ENCODE data around the gene STEEP1.

STEEP1 gene

DNA sequence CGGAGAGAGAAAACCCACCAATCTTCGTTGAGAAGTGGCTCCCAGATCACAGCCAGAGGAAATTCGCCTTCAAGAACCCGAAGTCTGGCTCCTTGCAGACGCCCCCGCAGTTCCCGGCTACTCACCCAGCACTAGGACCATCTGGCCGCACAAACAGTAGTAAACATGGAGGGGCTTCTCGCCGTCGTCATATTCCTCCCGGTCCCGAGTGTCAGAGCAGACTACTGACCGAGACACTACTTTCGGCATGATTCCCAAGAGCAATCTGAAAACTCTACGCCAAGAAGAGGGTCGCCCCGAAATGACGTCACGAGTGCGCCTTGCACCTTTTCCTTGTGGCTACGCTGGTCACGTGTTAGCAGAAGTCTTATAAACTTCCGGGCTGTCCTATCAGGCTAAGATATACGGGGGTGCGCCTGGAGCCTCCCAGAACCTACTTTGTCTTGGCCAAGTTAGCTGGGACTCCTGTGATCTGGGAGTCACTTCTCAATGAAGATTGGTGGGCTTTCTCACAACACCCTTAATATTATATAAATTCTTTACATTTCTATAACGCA lies at the start of gene STEEP1:
TSS of gene STEEP1 (minus strand) at position 303 of the 557 bp plus-strand sequence. CDS start at position 249, 54 bp downstream.
- DNase-seq: peak; percentile 76

- DNase-seq: no peak
These were observed 49.6 kb upstream of the STEEP1 start for GRCh38 chrX:119614776-119615175.

GRCh38 chrX:119607018-119607389 lies 41.8 kb upstream of the STEEP1 start:
- no peak for DNase-seq

DNA sequence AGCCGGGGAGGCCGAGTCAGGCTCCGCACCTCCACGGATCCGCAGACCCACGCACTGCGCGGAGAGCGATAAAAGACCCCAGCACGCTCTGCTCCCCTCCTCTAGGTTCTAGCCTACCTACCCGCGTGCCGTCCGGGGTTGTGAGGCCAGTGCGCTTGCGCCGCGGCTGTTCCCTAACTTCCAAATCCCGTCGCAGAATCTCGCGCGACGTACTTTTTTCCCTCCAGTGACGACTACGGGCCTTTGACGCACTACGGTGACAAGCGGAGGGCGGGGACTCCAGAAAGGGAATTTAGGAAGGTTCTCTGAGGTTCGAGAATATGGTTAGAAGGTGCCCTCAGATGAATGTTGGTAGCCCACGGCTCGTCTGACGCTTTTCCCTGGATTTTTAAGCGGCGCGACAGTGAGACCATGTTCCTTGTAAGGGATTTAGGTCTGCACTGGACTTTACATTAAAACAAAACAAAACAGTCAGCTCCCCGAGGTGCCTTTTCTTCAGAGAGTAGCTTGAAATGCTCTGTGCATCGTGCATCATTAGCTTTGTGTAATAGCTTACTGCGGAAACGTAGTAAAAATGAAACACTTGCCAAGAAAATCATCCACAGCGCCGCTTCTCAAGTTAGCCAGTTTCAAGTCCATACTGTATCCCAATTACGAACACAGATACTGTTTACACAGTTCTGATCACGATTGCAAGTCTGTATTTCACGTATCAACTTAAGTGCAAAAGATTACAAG lies 41.2 kb upstream of the STEEP1 start, which contains the start of gene NKRF:
TSS of gene NKRF (minus strand) at position 145 of the 738 bp plus-strand sequence.
- DNase-seq: peak; percentile 78

DNA sequence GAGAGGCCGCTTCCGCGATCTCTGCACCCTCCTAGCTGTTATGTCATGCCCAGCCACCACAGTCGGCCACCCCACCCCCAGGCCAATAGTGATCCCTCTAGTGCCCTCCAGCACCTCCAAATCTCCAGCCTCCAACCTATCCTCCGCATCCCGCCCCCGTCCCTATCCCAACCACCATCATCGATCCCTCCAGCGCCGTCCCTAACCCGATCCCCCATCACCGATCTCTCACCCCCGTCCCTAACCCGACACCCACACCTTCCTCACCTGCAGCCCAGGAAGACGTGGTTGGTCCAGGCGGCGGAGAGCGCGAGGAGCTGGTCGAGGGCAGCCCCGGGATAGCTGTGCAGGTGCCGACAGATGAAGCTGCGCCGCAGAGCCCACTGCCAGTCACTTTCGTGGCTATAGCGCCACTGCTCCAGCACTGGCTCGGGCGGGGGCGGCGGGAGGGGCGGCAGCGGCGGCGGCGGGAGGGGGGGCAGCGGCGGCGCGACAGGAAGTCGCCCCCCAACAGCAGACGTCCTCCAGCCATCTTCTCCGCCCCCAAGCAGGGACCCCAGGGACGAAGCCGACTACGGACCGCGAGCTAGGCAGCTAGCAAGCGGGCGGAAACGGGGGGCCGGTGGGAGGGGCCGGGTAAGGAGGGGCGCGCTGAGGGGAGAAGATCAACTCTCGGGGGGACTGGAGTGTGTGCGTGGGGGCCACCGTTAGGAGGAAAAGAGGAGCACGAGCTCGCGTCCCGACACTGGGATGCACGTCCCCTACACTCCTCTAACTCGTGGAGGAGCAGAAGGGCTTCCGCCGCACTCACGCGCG lies 40.5 kb upstream of the STEEP1 start:
- no peak for DNase-seq

DNA sequence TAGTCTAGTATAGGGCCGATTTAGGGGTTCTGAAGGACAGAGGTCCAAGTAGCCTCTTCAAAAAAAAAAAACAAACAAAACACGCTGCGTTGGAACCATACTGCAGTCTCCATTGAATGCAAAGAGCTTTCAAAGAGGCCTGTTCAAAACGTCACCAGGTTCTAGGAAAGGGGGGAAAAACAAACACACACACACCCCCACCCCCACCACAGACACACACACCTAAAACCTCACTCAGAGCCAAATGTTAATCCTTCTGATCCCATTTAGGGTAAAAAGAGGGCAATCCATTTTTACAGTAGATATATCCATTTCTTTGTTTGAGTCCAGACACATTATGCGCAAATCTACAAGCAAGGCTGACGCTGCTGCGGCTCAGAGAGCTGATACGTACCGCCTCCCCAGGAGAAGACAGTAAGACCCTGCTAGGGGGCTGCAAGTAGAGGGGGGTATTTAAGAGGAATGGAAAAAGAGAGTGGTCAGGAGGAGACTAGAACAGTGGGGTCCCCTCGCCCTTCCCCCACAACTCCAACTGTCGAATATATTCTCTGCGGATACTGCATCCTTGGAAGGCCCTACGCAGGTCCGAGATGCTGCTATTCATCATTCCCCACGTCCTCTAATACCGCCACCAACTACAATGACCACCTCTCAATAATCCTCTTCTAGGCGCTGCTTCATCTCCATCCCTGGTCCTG lies 39.7 kb upstream of the STEEP1 start:
- DNase-seq: no peak

- no peak for DNase-seq
These were observed 37.6 kb upstream of the STEEP1 start for GRCh38 chrX:119602701-119603255.

- no peak for DNase-seq
These were observed 24.6 kb upstream of the STEEP1 start for GRCh38 chrX:119589810-119590209.

DNA sequence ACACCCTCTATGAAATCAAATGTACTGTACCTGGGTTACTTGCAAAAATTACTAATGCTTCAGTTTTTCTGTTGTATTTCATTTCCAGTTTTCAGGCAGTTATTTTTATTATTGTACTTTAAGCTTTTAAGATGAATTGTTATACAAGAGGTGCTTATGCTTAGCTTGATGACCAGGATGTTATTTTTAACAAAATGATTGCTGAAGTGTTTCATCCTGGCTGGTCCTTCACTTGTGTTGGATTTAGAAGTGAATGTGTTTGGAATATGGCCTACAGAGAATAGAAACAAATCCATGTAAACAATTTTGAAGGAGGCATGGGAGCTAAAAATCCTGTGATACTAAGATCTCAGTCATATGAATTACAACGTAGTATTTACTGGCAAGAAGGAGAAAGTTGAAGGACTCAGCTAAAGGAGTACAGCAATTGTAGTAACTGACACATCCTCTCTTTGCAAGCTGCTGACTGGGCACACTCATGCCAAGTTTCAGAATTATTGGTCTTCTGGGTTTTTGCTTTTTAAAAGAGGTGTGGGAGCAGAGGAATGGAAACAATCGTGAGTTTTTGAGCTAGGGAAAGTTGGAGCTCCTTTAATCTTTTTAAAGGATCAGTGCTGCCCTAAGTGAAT lies 18.3 kb upstream of the STEEP1 start:
- DNase-seq: no peak

GRCh38 chrX:119579414-119579813 lies 14.2 kb upstream of the STEEP1 start:
- DNase-seq: no peak

DNA sequence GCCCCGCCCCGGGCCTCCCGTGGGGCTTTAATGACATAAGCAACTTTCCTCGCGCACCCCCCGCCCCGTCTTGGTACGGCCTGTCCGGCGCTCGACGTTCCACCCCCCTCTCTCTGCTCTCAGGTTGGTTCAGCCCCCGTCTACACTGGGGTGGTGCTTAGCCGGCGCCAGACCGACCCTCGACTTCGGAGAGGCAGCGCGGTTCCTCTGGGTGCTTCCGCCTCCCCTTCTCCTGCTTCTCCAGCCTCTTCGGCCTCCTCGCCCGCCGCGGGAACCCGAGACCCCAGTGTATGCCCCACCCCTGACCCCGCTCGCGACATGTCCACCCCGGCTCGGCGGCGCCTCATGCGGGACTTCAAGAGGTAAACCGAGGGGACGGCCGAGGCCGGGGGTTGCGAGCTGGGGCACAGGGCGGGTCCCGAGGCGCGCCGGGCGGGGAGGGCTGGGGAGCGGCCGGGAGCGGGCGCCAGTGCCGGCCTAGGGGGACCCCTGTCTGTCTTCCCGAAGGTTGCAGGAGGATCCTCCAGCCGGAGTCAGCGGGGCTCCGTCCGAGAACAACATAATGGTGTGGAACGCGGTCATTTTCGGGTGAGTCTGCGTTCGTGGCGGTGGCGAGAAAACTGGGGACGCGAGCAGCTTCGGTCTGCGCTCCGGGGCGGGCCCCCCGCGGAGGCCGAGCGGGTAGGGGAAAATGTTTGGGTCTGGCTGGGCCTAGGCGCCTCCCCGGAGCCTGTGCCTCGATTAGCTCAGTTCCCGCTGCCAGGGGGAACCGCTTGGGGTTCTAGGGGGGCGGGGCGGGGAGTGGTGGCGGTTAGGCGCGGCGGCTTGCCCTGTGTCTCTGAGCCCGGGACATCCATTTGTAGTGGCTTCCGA lies 9.4 kb upstream of the STEEP1 start, which contains the start of gene UBE2A:
TSS of gene UBE2A (plus strand) at position 170 of the 873 bp plus-strand sequence. CDS start at position 319, 149 bp downstream.
- DNase-seq: peak; percentile 57

GRCh38 chrX:119573840-119574393 lies 8.7 kb upstream of the STEEP1 start:
- no peak for DNase-seq

DNA sequence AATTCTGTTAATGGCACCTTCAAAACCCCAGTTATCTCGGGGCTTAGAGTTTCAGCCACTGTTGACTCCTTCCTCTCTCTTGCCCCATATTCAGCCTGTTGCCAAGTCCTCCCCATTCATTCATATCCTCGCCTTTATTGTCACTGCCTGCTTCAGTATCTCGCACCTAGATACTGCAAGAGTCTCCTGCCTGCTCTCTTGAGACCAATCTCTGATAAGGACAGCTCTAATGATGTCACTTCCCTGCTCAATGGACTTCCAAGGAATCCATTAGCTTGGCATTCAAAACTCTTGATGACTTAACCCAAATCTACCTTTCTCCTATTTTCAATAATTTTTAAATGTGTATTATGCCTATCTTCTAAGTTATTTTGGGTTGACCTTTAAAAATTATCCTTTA lies 8.0 kb upstream of the STEEP1 start:
- no peak for DNase-seq

- no peak for DNase-seq
These were observed 5.2 kb upstream of the STEEP1 start for GRCh38 chrX:119570351-119570835.

DNA sequence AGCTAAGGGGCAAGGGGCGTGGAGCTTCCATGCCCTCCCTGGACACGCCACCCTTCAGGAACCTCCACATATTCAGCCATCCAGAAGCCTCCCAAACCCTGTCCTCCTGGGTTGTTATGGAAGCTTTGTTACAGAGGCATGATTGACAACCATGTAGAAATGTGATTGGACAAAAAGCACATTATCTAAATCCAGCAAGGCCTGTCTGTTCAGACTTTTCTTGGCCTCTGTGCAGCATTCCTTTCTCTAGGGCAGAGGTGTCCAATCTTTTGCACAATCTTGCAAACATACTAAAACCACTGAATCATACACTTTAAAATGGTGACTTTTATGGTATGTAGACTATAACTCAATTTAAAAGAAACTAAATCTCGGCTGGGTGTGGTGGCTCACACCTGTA lies 12.7 kb downstream of the STEEP1 start:
- no peak for DNase-seq

DNA sequence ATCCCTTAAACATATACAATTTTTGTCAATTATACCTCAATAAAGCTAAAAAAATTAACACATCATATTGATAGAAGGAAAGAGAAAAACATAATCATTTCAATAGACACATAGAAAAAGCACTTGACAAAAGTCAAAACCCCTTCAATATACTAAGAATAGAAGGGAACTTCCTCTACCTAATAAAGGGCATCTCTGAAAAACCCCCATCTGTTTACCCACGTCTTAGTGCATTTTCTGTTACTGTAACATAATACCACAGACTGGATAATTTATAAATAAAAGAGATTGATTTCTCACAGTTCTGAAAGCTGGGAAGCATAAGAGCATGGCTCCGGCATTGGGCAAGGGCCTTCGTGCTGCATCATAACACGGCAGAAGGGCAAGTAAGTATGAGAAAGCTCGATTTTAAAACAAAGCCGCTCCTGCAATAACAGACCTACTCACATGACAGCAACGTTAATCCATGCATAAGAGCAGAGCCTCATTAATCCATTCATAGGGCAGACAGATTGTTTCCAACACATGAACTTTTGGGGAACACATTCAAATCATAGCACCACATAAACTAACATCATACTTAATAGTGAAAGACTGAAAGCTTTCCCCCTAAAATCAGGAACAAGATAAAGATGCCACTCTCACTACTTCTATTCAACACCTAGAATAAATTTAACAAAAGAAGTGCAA lies 15.7 kb downstream of the STEEP1 start:
- no peak for DNase-seq

- no peak for DNase-seq
These were observed 24.0 kb downstream of the STEEP1 start for GRCh38 chrX:119541188-119541587.

DNA sequence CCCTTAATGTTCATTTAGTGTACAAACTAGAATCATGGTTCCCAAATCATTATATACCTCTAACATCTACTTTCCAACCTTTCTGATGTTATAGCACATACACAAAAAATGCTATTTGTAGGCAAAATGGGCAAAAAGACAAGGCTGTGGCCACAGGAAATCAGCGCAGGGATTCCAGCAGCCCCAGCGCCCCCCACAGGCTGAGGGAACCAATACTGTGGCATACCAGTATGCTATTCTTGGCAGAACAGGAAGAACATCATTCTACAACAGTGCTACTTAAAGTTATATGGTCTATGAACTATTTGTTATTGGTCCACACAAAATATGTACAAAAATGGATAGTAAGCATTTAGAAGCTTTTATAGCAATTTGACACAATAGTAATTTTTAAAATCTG lies 25.3 kb downstream of the STEEP1 start:
- DNase-seq: no peak

DNA sequence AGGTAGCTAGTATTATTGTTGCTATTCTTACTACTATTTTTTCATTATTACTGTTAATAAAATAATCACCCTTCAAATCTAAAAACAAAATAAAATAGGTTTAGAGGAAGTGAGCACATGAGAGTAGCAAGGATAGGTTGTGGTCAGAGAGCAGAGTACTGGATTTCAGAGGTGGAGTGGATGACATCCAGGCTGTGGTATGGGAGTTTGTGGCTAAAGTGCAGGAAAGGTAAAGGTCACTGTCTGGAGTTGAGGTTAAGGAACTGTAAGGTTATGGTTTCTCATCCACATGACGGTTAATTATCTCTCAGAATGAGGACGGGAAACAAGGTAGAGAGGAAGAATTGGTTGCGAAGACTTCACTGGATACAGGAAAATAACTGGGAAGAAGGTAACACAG lies 27.7 kb downstream of the STEEP1 start:
- no peak for DNase-seq

Data from GF-D8 (cell line).